ENCODE measurements around the gene SCNN1A.

SCNN1A gene

GRCh38 chr12:6383572-6384498 lies 8.5 kb upstream of the SCNN1A start, which contains the start of gene LTBR:
Gene LTBR, plus strand, starts transcription at chr12:6384162. Its CDS starts 197 bp downstream, at chr12:6384359.
- Histone ChIP-seq H3K4me3 (ENCODE audit: low read length) (no peak within 1 kb of the TSS), H2BK120ac (ENCODE audit: low read depth, low read length) (peak within 1 kb of the TSS; percentile 39), H3K27me3 (ENCODE audit: insufficient read depth, low read length, poor library complexity) (no peaks in the 10 kb centered on the region)

GRCh38 chr12:6382982-6383381 lies 7.6 kb upstream of the SCNN1A start:
- no peak overlapping the region for H3K18ac ChIP-seq (ENCODE audit: low read length)
- peaks cover 2% of the 10 kb centered on the region for H3K4me1 ChIP-seq (ENCODE audit: control insufficient read depth, low read depth, low read length)
- H2BK120ac ChIP-seq (ENCODE audit: low read depth, low read length): no peak overlapping the region
- H3K4ac ChIP-seq (ENCODE audit: low read depth, low read length): no peak overlapping the region
- H2BK5ac ChIP-seq (ENCODE audit: low read length): no peak overlapping the region
- no peaks in the 10 kb centered on the region for H3K79me1 ChIP-seq (ENCODE audit: low read length)
- no peak overlapping the region for H4K5ac ChIP-seq (ENCODE audit: low read length)
- no peak overlapping the region for H3K4me3 ChIP-seq (ENCODE audit: low read length)
- no CpG with 5 or more reads among the region's 6 CpGs for WGBS (ENCODE audit: extremely low coverage, insufficient coverage, low lambda C conversion rate)
- H3K27me3 ChIP-seq (ENCODE audit: insufficient read depth, low read length, poor library complexity): no peaks in the 10 kb centered on the region
- peak overlapping the region; percentile 91 for H3K56ac ChIP-seq (ENCODE audit: low read length)
- H4K8ac ChIP-seq (ENCODE audit: low read depth, low read length): no peak overlapping the region
- H3K4me2 ChIP-seq (ENCODE audit: low read length): no peak overlapping the region
- no peaks in the 10 kb centered on the region for H3K36me3 ChIP-seq (ENCODE audit: control insufficient read depth, insufficient read depth, low read length)
- H3K23ac ChIP-seq (ENCODE audit: low read length): no peak overlapping the region
- H2BK15ac ChIP-seq (replicated peaks; ENCODE audit: low read depth): no peak overlapping the region
- no peak overlapping the region for H3K9ac ChIP-seq (ENCODE audit: low read length)
- H2AK5ac ChIP-seq (ENCODE audit: low read length): no peak overlapping the region
- no peaks in the 10 kb centered on the region for H3K79me2 ChIP-seq (ENCODE audit: control insufficient read depth, insufficient read depth, low read length)
- DNase-seq: no peak
- H3K27ac ChIP-seq (ENCODE audit: low read depth, low read length): no peak overlapping the region

More at GRCh38 chr12:6383572-6384498, 8.5 kb upstream of the SCNN1A start, which contains the start of gene LTBR:
- no peaks in the 10 kb centered on the region for H3K79me1 ChIP-seq (ENCODE audit: low read length)
- peak within 1 kb of the TSS; percentile 76 for H3K9ac ChIP-seq (ENCODE audit: low read length)
- no peak within 1 kb of the TSS for H4K5ac ChIP-seq (ENCODE audit: low read length)
- peak within 1 kb of the TSS; percentile 81 for H3K23ac ChIP-seq (ENCODE audit: low read length)
- peaks cover 2% of the 10 kb centered on the region for H3K4me1 ChIP-seq (ENCODE audit: control insufficient read depth, low read depth, low read length)
- peak within 1 kb of the TSS; percentile 83 for H4K8ac ChIP-seq (ENCODE audit: low read depth, low read length)
- peak within 1 kb of the TSS; percentile 75 for H2AK5ac ChIP-seq (ENCODE audit: low read length)
- H3K79me2 ChIP-seq (ENCODE audit: control insufficient read depth, insufficient read depth, low read length): no peaks in the 10 kb centered on the region
- peak within 1 kb of the TSS; percentile 76 for H3K4ac ChIP-seq (ENCODE audit: low read depth, low read length)
- WGBS (ENCODE audit: extremely low coverage, insufficient coverage, low lambda C conversion rate): no CpG with 5 or more reads among the region's 62 CpGs
- H3K56ac ChIP-seq (ENCODE audit: low read length): peak within 1 kb of the TSS; percentile 91
- H2BK5ac ChIP-seq (ENCODE audit: low read length): peak within 1 kb of the TSS; percentile 31
- no peak within 1 kb of the TSS for H3K27ac ChIP-seq (ENCODE audit: low read depth, low read length)
- H3K4me2 ChIP-seq (ENCODE audit: low read length): peak within 1 kb of the TSS; percentile 12
- peak; percentile 91 for DNase-seq
- peak within 1 kb of the TSS; percentile 69 for H3K18ac ChIP-seq (ENCODE audit: low read length)
- H3K36me3 ChIP-seq (ENCODE audit: control insufficient read depth, insufficient read depth, low read length): peaks cover 1% of the 10 kb centered on the region
- H2BK15ac ChIP-seq (replicated peaks; ENCODE audit: low read depth): no peak within 1 kb of the TSS

- WGBS (ENCODE audit: extremely low coverage, insufficient coverage, low lambda C conversion rate): no CpG with 5 or more reads among the region's 7 CpGs
- H3K79me2 ChIP-seq (ENCODE audit: control insufficient read depth, insufficient read depth, low read length): no peaks in the 10 kb centered on the region
- DNase-seq: no peak
Measured at GRCh38 chr12:6382371-6382770, 7.0 kb upstream of the SCNN1A start.

GRCh38 chr12:6380141-6381121 lies 5.1 kb upstream of the SCNN1A start:
- H3K27ac ChIP-seq (ENCODE audit: low read depth, low read length): no peak overlapping the region
- no peak overlapping the region for H3K4me2 ChIP-seq (ENCODE audit: low read length)
- H3K18ac ChIP-seq (ENCODE audit: low read length): no peak overlapping the region
- no peak overlapping the region for H2BK5ac ChIP-seq (ENCODE audit: low read length)
- H3K36me3 ChIP-seq (ENCODE audit: control insufficient read depth, insufficient read depth, low read length): no peaks in the 10 kb centered on the region
- no peak overlapping the region for H3K23ac ChIP-seq (ENCODE audit: low read length)
- no peak overlapping the region for H3K4me3 ChIP-seq (ENCODE audit: low read length)
- H4K5ac ChIP-seq (ENCODE audit: low read length): no peak overlapping the region
- H3K56ac ChIP-seq (ENCODE audit: low read length): no peak overlapping the region
- H3K27me3 ChIP-seq (ENCODE audit: insufficient read depth, low read length, poor library complexity): no peaks in the 10 kb centered on the region
- no peak overlapping the region for H4K8ac ChIP-seq (ENCODE audit: low read depth, low read length)
- H3K79me1 ChIP-seq (ENCODE audit: low read length): no peaks in the 10 kb centered on the region
- no peak overlapping the region for H2BK120ac ChIP-seq (ENCODE audit: low read depth, low read length)
- H3K4me1 ChIP-seq (ENCODE audit: control insufficient read depth, low read depth, low read length): peaks cover 22% of the 10 kb centered on the region
- no peak overlapping the region for H3K4ac ChIP-seq (ENCODE audit: low read depth, low read length)
- DNase-seq: no peak
- WGBS (ENCODE audit: extremely low coverage, insufficient coverage, low lambda C conversion rate): no CpG with 5 or more reads among the region's 14 CpGs
- H2AK5ac ChIP-seq (ENCODE audit: low read length): no peak overlapping the region
- H3K79me2 ChIP-seq (ENCODE audit: control insufficient read depth, insufficient read depth, low read length): no peaks in the 10 kb centered on the region
- no peak overlapping the region for H3K9ac ChIP-seq (ENCODE audit: low read length)
- no peak overlapping the region for H2BK15ac ChIP-seq (replicated peaks; ENCODE audit: low read depth)

More at GRCh38 chr12:6382371-6382770, 7.0 kb upstream of the SCNN1A start:
- H3K27ac ChIP-seq (ENCODE audit: low read depth, low read length): no peak overlapping the region
- H3K23ac ChIP-seq (ENCODE audit: low read length): no peak overlapping the region
- no peak overlapping the region for H3K9ac ChIP-seq (ENCODE audit: low read length)
- H2BK5ac ChIP-seq (ENCODE audit: low read length): no peak overlapping the region
- no peak overlapping the region for H3K4me2 ChIP-seq (ENCODE audit: low read length)
- no peak overlapping the region for H2BK120ac ChIP-seq (ENCODE audit: low read depth, low read length)
- H3K4ac ChIP-seq (ENCODE audit: low read depth, low read length): no peak overlapping the region
- no peak overlapping the region for H3K4me3 ChIP-seq (ENCODE audit: low read length)
- no peaks in the 10 kb centered on the region for H3K27me3 ChIP-seq (ENCODE audit: insufficient read depth, low read length, poor library complexity)
- no peak overlapping the region for H3K18ac ChIP-seq (ENCODE audit: low read length)
- H3K4me1 ChIP-seq (ENCODE audit: control insufficient read depth, low read depth, low read length): peaks cover 6% of the 10 kb centered on the region
- H3K79me1 ChIP-seq (ENCODE audit: low read length): no peaks in the 10 kb centered on the region
- H2AK5ac ChIP-seq (ENCODE audit: low read length): no peak overlapping the region
- no peak overlapping the region for H3K56ac ChIP-seq (ENCODE audit: low read length)
- H2BK15ac ChIP-seq (replicated peaks; ENCODE audit: low read depth): no peak overlapping the region
- H4K8ac ChIP-seq (ENCODE audit: low read depth, low read length): no peak overlapping the region
- H4K5ac ChIP-seq (ENCODE audit: low read length): no peak overlapping the region
- no peaks in the 10 kb centered on the region for H3K36me3 ChIP-seq (ENCODE audit: control insufficient read depth, insufficient read depth, low read length)

GRCh38 chr12:6378709-6379472 lies 3.5 kb upstream of the SCNN1A start:
- Histone ChIP-seq H3K18ac (ENCODE audit: low read length) (no peak overlapping the region), H3K4me2 (ENCODE audit: low read length) (no peak overlapping the region), H3K79me1 (ENCODE audit: low read length) (peaks cover 2% of the 10 kb centered on the region), H3K4me3 (ENCODE audit: low read length) (no peak overlapping the region), H2BK120ac (ENCODE audit: low read depth, low read length) (no peak overlapping the region), H3K27me3 (ENCODE audit: insufficient read depth, low read length, poor library complexity) (no peaks in the 10 kb centered on the region), H2BK15ac (replicated peaks; ENCODE audit: low read depth) (no peak overlapping the region), H3K4me1 (ENCODE audit: control insufficient read depth, low read depth, low read length) (peaks cover 22% of the 10 kb centered on the region), H4K8ac (ENCODE audit: low read depth, low read length) (no peak overlapping the region), H3K79me2 (ENCODE audit: control insufficient read depth, insufficient read depth, low read length) (peaks cover 8% of the 10 kb centered on the region), H4K5ac (ENCODE audit: low read length) (no peak overlapping the region), H3K36me3 (ENCODE audit: control insufficient read depth, insufficient read depth, low read length) (no peaks in the 10 kb centered on the region), H3K27ac (ENCODE audit: low read depth, low read length) (no peak overlapping the region), H3K9ac (ENCODE audit: low read length) (no peak overlapping the region), H2AK5ac (ENCODE audit: low read length) (no peak overlapping the region), H3K23ac (ENCODE audit: low read length) (no peak overlapping the region), H2BK5ac (ENCODE audit: low read length) (no peak overlapping the region), H3K56ac (ENCODE audit: low read length) (no peak overlapping the region), H3K4ac (ENCODE audit: low read depth, low read length) (no peak overlapping the region)
- no CpG with 5 or more reads among the region's 13 CpGs for WGBS (ENCODE audit: extremely low coverage, insufficient coverage, low lambda C conversion rate)
- no peak for DNase-seq
